K562 (cell line): ENCODE data around the gene IFT52. TPM values are rescaled to one million over a fixed set of nuclear protein-coding genes. Genes with fewer than 3 reads are reported as not detected.

Source experiments
- ATAC-seq: fragments of 200-7000 bp; cut with Tn5 transposase; 3 replicates; pipeline ENCODE4 v1.9.1; 2020; ENCODE audit warnings: moderate library complexity
- BruUV-seq: library from RNA; stranded (reverse); fragments of 400-500 nt; replicated peaks from 2 replicates; lab custom pipeline; 2021; lab: Mats Ljungman, UMichigan
- CTCF ChIA-PET: fragments of 300-600 bp; formaldehyde crosslinking; extraction: SDS; loops from one replicate; lab custom pipeline; 2021; ENCODE audit warnings: low intra/inter-chr PET ratio; lab: Yijun Ruan, JAX
- POLR2A ChIA-PET: fragments of 300-600, 350-650 bp; sonication (Branson Sonifier 250); formaldehyde crosslinking; extraction: SDS; loops from one replicate; lab custom pipeline; 2021; ENCODE audit warnings: antibody characterized with exemption, inconsistent platforms; lab: Yijun Ruan, JAX
- DNase-seq, 4 experiments: peaks; one replicate each; pipeline versions ENCODE4 v3.0.0 to v3.0.0-alpha.2; 2011 to 2018; ENCODE audit warnings: low spot score in 3 of 4, mixed read lengths in 3 of 4; ENCODE audit errors: extremely low read depth in 1 of 4
- FAIRE-seq: peaks from 2 replicates; lab custom pipeline; 2011; peaks lifted over from hg19 to GRCh38; lab: Jason Lieb, UNC
- H2AFZ ChIP-seq: 2 replicates; pipeline ENCODE4 v1.6.0; 2011; ENCODE audit warnings: low read depth, low read length, control low read depth, inconsistent platforms
- H3K27ac ChIP-seq: fragments of 200-600 bp; 3 replicates; pipeline ENCODE4 v1.8.0; 2011; ENCODE audit warnings: low read depth, mild to moderate bottlenecking, control low read depth, inconsistent platforms, low read length, moderate library complexity, mixed read lengths; ENCODE audit errors: extremely low read depth
- H3K27me3 ChIP-seq, 2 experiments: fragments of 300-600 bp in 1 of 2; 2 replicates in 1 of 2; 3 replicates in 1 of 2; pipeline versions ENCODE4 v1.6.0 to v1.8.0; 2011; ENCODE audit warnings: inconsistent platforms in 2 of 2, low read length in 2 of 2, mild to moderate bottlenecking in 1 of 2, mixed read lengths in 1 of 2, moderate library complexity in 1 of 2; ENCODE audit not compliant: control insufficient read depth in 2 of 2, insufficient read depth in 2 of 2
- H3K36me3 ChIP-seq: fragments of 300-600 bp; 3 replicates; pipeline ENCODE4 v1.8.0; 2011; ENCODE audit warnings: mild to moderate bottlenecking, low read length, inconsistent platforms; ENCODE audit not compliant: control insufficient read depth, insufficient read depth
- H3K4me1 ChIP-seq, 2 experiments: fragments of 200-600 bp in 1 of 2; replicated peaks in 1 of 2; 2 replicates in 1 of 2; 3 replicates in 1 of 2; pipeline versions ENCODE4 v1.5.1 to v1.8.0; 2011; ENCODE audit warnings: inconsistent platforms in 2 of 2, low read length in 2 of 2, mild to moderate bottlenecking in 1 of 2, mixed read lengths in 1 of 2, moderate library complexity in 1 of 2; ENCODE audit not compliant: control insufficient read depth in 2 of 2, insufficient read depth in 2 of 2
- H3K4me2 ChIP-seq: 2 replicates; pipeline ENCODE4 v1.6.1; 2011; ENCODE audit warnings: low read length, control low read depth, inconsistent platforms, mixed read lengths; ENCODE audit not compliant: insufficient read depth
- H3K4me3 ChIP-seq: fragments of 200-600 bp; sonication (generic), shearing (Covaris generic); 2 replicates; pipeline ENCODE4 v1.5.1; 2016; ENCODE audit warnings: control low read depth, inconsistent platforms
- H3K79me2 ChIP-seq: fragments of 200-600 bp; 3 replicates; pipeline ENCODE4 v1.8.0; 2011; ENCODE audit warnings: low read length, inconsistent platforms; ENCODE audit not compliant: control insufficient read depth, insufficient read depth
- H3K9ac ChIP-seq, 2 experiments: 2 replicates each; pipeline versions ENCODE4 v1.6.0 to v1.6.1; 2011; ENCODE audit warnings: low read depth in 2 of 2, low read length in 2 of 2, control low read depth in 1 of 2, inconsistent platforms in 1 of 2, mild to moderate bottlenecking in 1 of 2, mixed read lengths in 1 of 2; ENCODE audit not compliant: insufficient read depth in 1 of 2
- H3K9me1 ChIP-seq: one replicate; pipeline ENCODE4 v1.6.0; 2011; ENCODE audit warnings: inconsistent platforms, mild to moderate bottlenecking, low read length, moderate library complexity; ENCODE audit not compliant: control insufficient read depth, insufficient read depth
- H3K9me3 ChIP-seq: replicated peaks from 2 replicates; pipeline ENCODE4 v1.5.1; 2011; ENCODE audit warnings: low read depth, low read length, inconsistent platforms; ENCODE audit not compliant: control insufficient read depth, insufficient read depth
- H4K20me1 ChIP-seq: replicated peaks from 2 replicates; pipeline ENCODE4 v1.6.1; 2011; ENCODE audit warnings: low read length, inconsistent platforms, mixed read lengths; ENCODE audit not compliant: control insufficient read depth, insufficient read depth
- FOXA3 ChIP-seq, 2 experiments: fragments of 450-650 bp in 1 of 2; sonication (generic) in 1 of 2; formaldehyde crosslinking; IDR thresholded peaks in 1 of 2; conservative IDR thresholded peaks in 1 of 2; 2 replicates each; pipeline versions ENCODE4 v1.4.0 to v1.8.0; 2020 to 2022; ENCODE audit warnings: mild to moderate bottlenecking in 2 of 2, missing genetic modification reagents in 1 of 2
- FOXJ2 ChIP-seq: fragments of 200-800 bp; sonication (Bioruptor generic); IDR thresholded peaks from 2 replicates; pipeline ENCODE4 v1.6.1; 2016; ENCODE audit warnings: missing genetic modification characterization, missing compliant biosample characterization
- PTTG1 ChIP-seq: fragments of 450-650 bp; IDR thresholded peaks from 2 replicates; pipeline ENCODE4 v1.6.1; 2016; ENCODE audit warnings: low read depth, mild to moderate bottlenecking, missing genetic modification characterization, missing compliant biosample characterization
- SIX5 ChIP-seq, 2 experiments: IDR thresholded peaks; 2 replicates each; pipeline ENCODE4 v1.6.1; 2011; ENCODE audit warnings: low read length in 2 of 2, borderline replicate concordance in 1 of 2, low read depth in 1 of 2, mild to moderate bottlenecking in 1 of 2, moderate library complexity in 1 of 2; ENCODE audit not compliant: insufficient read depth in 1 of 2
- SRSF7 ChIP-seq: fragments of 200-400 bp; formaldehyde crosslinking; optimal IDR thresholded peaks from 2 replicates; pipeline ENCODE3; 2017; ENCODE audit warnings: mild to moderate bottlenecking, low read depth, low read length
- ZNF707 ChIP-seq: fragments of 250-450 bp; sonication (Bioruptor Pico); conservative IDR thresholded peaks from 2 replicates; pipeline ENCODE4 v1.8.0; 2022; ENCODE audit warnings: inconsistent platforms, mild to moderate bottlenecking, moderate library complexity
- WGBS: fragments of 100-300 bp; shearing (Covaris generic); methylation state at CpG from one replicate; pipeline ENCODE4 v1.1.6; 2016; ENCODE audit warnings: low coverage, mixed read lengths; ENCODE audit not compliant: insufficient coverage; ENCODE audit errors: missing lambda C conversion rate; 5-methylcytosine and 5-hydroxymethylcytosine counted together
- in situ Hi-C: fragments of 300-500 bp; cut with MboI; formaldehyde crosslinking; loops from 4 replicates; pipeline ENCODE4 v1.15.0; 2018; ENCODE audit warnings: inconsistent platforms, mixed read lengths
- intact Hi-C: fragments of 100-400 bp; cut with micrococcal nuclease; formaldehyde crosslinking; loops from 2 replicates; pipeline ENCODE4 v1.14.2; 2022
- polyA plus RNA-seq, 8 experiments: library from polyadenylated mRNA; depleted of rRNA in 4 of 8; stranded (reverse) in 5 of 8; unstranded in 3 of 8; fragments of >200 nt; fragmentation: Nextera tagmentation in 2 of 8; fragmentation: Illumina TruSeq in 1 of 8; extraction: Ambion mirVana in 2 of 8; extraction: Trizol in 1 of 8; gene quantifications; 2 replicates each; pipeline versions ENCODE4 v1.2.1 to v1.2.3, GENCODE V29; 2011 to 2014; ENCODE audit warnings: inconsistent platforms in 1 of 8, missing spikeins in 1 of 8
- total RNA-seq, 7 experiments: library from RNA; depleted of rRNA in 6 of 7; stranded (reverse); fragments of >200 nt in 6 of 7; fragmentation: Illumina TruSeq in 2 of 7; extraction: Trizol in 2 of 7; gene quantifications; 2 replicates each; pipeline versions ENCODE4 v1.2.1 to v1.2.3, GENCODE V29; 2011 to 2021; ENCODE audit warnings: low replicate concordance in 1 of 7
- TF ChIP-seq, protein P1 (sequence below): fragments of 250-450 bp; sonication (Bioruptor Pico); IDR thresholded peaks from 2 replicates; pipeline ENCODE4 v1.4.0; 2020; ENCODE audit warnings: mild to moderate bottlenecking, moderate library complexity, borderline replicate concordance
- TF ChIP-seq, protein P2 (sequence below): fragments of 200-800 bp; sonication (Bioruptor generic); IDR thresholded peaks from 2 replicates; pipeline ENCODE4 v1.6.1; 2017; ENCODE audit warnings: missing genetic modification characterization, missing compliant biosample characterization
- TF ChIP-seq, protein P3 (sequence below): sonication (generic); formaldehyde crosslinking; IDR thresholded peaks from 2 replicates; pipeline ENCODE4 v1.4.0; 2020; ENCODE audit warnings: mild to moderate bottlenecking, missing genetic modification reagents

The IFT52 gene
- total and polyA plus RNA-seq, 9 of the 15 experiments (the other 6 are each of a cell fraction or from before 2014, with no cell fraction given), result 11.0 to 31.4 (median 20.4) TPM

GRCh38 chr20:43676368-43676767, 85.6 kb downstream of the IFT52 start (continued):
- TF ChIP-seq, protein P1, sequence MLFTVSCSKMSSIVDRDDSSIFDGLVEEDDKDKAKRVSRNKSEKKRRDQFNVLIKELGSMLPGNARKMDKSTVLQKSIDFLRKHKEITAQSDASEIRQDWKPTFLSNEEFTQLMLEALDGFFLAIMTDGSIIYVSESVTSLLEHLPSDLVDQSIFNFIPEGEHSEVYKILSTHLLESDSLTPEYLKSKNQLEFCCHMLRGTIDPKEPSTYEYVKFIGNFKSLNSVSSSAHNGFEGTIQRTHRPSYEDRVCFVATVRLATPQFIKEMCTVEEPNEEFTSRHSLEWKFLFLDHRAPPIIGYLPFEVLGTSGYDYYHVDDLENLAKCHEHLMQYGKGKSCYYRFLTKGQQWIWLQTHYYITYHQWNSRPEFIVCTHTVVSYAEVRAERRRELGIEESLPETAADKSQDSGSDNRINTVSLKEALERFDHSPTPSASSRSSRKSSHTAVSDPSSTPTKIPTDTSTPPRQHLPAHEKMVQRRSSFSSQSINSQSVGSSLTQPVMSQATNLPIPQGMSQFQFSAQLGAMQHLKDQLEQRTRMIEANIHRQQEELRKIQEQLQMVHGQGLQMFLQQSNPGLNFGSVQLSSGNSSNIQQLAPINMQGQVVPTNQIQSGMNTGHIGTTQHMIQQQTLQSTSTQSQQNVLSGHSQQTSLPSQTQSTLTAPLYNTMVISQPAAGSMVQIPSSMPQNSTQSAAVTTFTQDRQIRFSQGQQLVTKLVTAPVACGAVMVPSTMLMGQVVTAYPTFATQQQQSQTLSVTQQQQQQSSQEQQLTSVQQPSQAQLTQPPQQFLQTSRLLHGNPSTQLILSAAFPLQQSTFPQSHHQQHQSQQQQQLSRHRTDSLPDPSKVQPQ (CRISPR knock-in tag), result no peak

GRCh38 chr20:43680981-43681380, 90.2 kb downstream of the IFT52 start:
- Histone ChIP-seq H3K27me3 (no peaks in the 10 kb centered on the region), H3K4me2 (no peak overlapping the region), H3K9me3 (no peaks in the 10 kb centered on the region), H3K4me3 (no peak overlapping the region), H3K27ac (no peak overlapping the region), H3K4me1 (peaks cover 9 to 14% of the 10 kb centered on the region in 2 experiments; a peak in 4 of 5 replicates), H3K79me2 (peaks cover 27% of the 10 kb centered on the region), H3K9ac (no peak overlapping the region), H4K20me1 (peaks cover 16% of the 10 kb centered on the region), H3K36me3 (peaks cover 59% of the 10 kb centered on the region; the same call in 2 of the 3 replicates), H3K9me1 (peaks cover 6% of the 10 kb centered on the region), H2AFZ (no peak overlapping the region)
- ATAC-seq (no peak), FAIRE-seq (no peak), DNase-seq (no peak)
- 89% methylated on average over 7 of the region's 7 CpGs for WGBS
- no TSS peak for BruUV-seq
- in situ Hi-C loops, result no loop called here
- ChIA-PET POLR2A (interaction anchor here (0.7 to 1.2 kb wide), 3 partner anchors 10 to 43 kb away, joined by 3 to 4 read pairs (median 3); no protein-coding TSS in a partner anchor), CTCF (interaction anchor here (1.0 kb wide), 1 partner anchor 96 kb away, joined by 3 read pairs; no protein-coding TSS in a partner anchor)
- intact Hi-C loops, result no loop called here
- no peak for TF ChIP-seq ZNF707 (CRISPR knock-in tag)
- TF ChIP-seq, protein P2, sequence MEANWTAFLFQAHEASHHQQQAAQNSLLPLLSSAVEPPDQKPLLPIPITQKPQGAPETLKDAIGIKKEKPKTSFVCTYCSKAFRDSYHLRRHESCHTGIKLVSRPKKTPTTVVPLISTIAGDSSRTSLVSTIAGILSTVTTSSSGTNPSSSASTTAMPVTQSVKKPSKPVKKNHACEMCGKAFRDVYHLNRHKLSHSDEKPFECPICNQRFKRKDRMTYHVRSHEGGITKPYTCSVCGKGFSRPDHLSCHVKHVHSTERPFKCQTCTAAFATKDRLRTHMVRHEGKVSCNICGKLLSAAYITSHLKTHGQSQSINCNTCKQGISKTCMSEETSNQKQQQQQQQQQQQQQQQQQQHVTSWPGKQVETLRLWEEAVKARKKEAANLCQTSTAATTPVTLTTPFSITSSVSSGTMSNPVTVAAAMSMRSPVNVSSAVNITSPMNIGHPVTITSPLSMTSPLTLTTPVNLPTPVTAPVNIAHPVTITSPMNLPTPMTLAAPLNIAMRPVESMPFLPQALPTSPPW (CRISPR knock-in tag), result no peak
- TF ChIP-seq SIX5 (IDR thresholded peaks at IDR 0.05; ENCODE audit: borderline replicate concordance in 1 of 2, insufficient read depth in 1 of 2, low read depth in 1 of 2, low read length in 2 of 2), result no peak
- TF ChIP-seq, protein P3, sequence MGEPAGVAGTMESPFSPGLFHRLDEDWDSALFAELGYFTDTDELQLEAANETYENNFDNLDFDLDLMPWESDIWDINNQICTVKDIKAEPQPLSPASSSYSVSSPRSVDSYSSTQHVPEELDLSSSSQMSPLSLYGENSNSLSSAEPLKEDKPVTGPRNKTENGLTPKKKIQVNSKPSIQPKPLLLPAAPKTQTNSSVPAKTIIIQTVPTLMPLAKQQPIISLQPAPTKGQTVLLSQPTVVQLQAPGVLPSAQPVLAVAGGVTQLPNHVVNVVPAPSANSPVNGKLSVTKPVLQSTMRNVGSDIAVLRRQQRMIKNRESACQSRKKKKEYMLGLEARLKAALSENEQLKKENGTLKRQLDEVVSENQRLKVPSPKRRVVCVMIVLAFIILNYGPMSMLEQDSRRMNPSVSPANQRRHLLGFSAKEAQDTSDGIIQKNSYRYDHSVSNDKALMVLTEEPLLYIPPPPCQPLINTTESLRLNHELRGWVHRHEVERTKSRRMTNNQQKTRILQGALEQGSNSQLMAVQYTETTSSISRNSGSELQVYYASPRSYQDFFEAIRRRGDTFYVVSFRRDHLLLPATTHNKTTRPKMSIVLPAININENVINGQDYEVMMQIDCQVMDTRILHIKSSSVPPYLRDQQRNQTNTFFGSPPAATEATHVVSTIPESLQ, result no peak
- TF ChIP-seq FOXA3 (CRISPR knock-in tag; conservative IDR thresholded peaks at IDR 0.05 in 1 of 2, IDR thresholded peaks at IDR 0.05 in 1 of 2), result no peak
- no peak for TF ChIP-seq SRSF7
- no peak for TF ChIP-seq PTTG1
- no peak for TF ChIP-seq FOXJ2 (tag)
